ENCODE measurements around the gene SCAMP1. TPM values are rescaled to one million over a fixed set of nuclear protein-coding genes. Genes with fewer than 3 reads are reported as not detected.

SCAMP1 gene
- total and polyA plus RNA-seq, 2 of the 13 experiments (the other 11 are each of a cell fraction or from before 2014, with no cell fraction given), result 18.2 to 33.7 TPM

GRCh38 chr5:78467140-78467539 lies 106.7 kb downstream of the SCAMP1 start:
- Histone ChIP-seq H3K27me3 (ENCODE audit: control insufficient read depth in 1 of 2, insufficient read depth in 2 of 2, low read length in 2 of 2) (no peaks in the 10 kb centered on the region), H3K27ac (ENCODE audit: extremely low read length, insufficient read depth, low read length) (no peak overlapping the region), H3K9me3 (ENCODE audit: low read length) (no peaks in the 10 kb centered on the region), H4K20me1 (ENCODE audit: insufficient read depth, low read length) (no peaks in the 10 kb centered on the region), H3K79me2 (ENCODE audit: insufficient read depth, low read length) (no peaks in the 10 kb centered on the region), H3K4me3 (replicated peaks in 1 of 3; ENCODE audit: insufficient read depth in 1 of 3, low read depth in 2 of 3, low read length in 3 of 3) (no peak overlapping the region), H3K36me3 (replicated peaks in 1 of 2; ENCODE audit: control insufficient read depth in 1 of 2, insufficient read depth in 2 of 2, low read length in 2 of 2) (peaks cover 0 to 5% of the 10 kb centered on the region in 2 experiments; a peak in 1 of 5 replicates), H3K4me2 (ENCODE audit: low read depth, low read length) (no peak overlapping the region), H3K4me1 (ENCODE audit: insufficient read depth, low read length) (peaks cover 5% of the 10 kb centered on the region; the same call in 1 of the 2 replicates), H2AFZ (ENCODE audit: low read length) (no peak overlapping the region), H3K9ac (ENCODE audit: insufficient read depth, low read depth, low read length) (no peak overlapping the region)
- TF ChIP-seq XBP1 (CRISPR knock-in tag; IDR thresholded peaks at IDR 0.05), result no peak
- TF ChIP-seq BCL6 (CRISPR knock-in tag; IDR thresholded peaks at IDR 0.05), result no peak
- no peak for TF ChIP-seq TRAFD1 (CRISPR knock-in tag; IDR thresholded peaks at IDR 0.05; ENCODE audit: borderline replicate concordance)
- no peak for TF ChIP-seq RFX1 (IDR thresholded peaks at IDR 0.05)
- TF ChIP-seq SETDB1 (CRISPR knock-in tag; IDR thresholded peaks at IDR 0.05; ENCODE audit: borderline replicate concordance), result no peak
- TF ChIP-seq ZNF567 (CRISPR knock-in tag; IDR thresholded peaks at IDR 0.05; ENCODE audit: borderline replicate concordance), result no peak
- no peak for TF ChIP-seq ZFP41 (CRISPR knock-in tag; IDR thresholded peaks at IDR 0.05; ENCODE audit: borderline replicate concordance)
- no peak for TF ChIP-seq NR0B2 (CRISPR knock-in tag; IDR thresholded peaks at IDR 0.05)
- no peak for TF ChIP-seq PRDM15 (CRISPR knock-in tag; IDR thresholded peaks at IDR 0.05)
- TF ChIP-seq, protein P1, sequence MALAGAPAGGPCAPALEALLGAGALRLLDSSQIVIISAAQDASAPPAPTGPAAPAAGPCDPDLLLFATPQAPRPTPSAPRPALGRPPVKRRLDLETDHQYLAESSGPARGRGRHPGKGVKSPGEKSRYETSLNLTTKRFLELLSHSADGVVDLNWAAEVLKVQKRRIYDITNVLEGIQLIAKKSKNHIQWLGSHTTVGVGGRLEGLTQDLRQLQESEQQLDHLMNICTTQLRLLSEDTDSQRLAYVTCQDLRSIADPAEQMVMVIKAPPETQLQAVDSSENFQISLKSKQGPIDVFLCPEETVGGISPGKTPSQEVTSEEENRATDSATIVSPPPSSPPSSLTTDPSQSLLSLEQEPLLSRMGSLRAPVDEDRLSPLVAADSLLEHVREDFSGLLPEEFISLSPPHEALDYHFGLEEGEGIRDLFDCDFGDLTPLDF (CRISPR knock-in tag; IDR thresholded peaks at IDR 0.05), result no peak
- no peak for TF ChIP-seq ZNF253 (CRISPR knock-in tag; IDR thresholded peaks at IDR 0.05; ENCODE audit: borderline replicate concordance)
- TF ChIP-seq RFXAP (CRISPR knock-in tag; IDR thresholded peaks at IDR 0.05; ENCODE audit: borderline replicate concordance), result no peak
- WGBS (ENCODE audit: low lambda C conversion rate), result 98% methylated on average over 1 of the region's 1 CpG
- CTCF ChIA-PET (ENCODE audit: low intra/inter-chr PET ratio, low total read pairs), result interaction anchor here (1.1 to 2.9 kb wide), 3 partner anchors 64 to 160 kb away, joined by 3 to 12 read pairs (median 4); no protein-coding TSS in a partner anchor
- POLR2A ChIA-PET, result no interaction called here
- no peak for DNase-seq (ENCODE audit: low spot score)
- in situ Hi-C loops (cut with HindIII; ENCODE audit: extremely low pct_ligation_motif_present, low pct_unique_long_range_greater_than_20kb), result no loop called here
- intact Hi-C loops (cut with micrococcal nuclease; ENCODE audit: unreplicated experiment), result loop anchor here (5.0 kb wide), 1 partner anchor 180 kb away; the partner anchor contains the start of gene LHFPL2
- no peak for ATAC-seq
- FAIRE-seq, result no peak
- no TSS peak for BruUV-seq (replicated peaks)

Data from HepG2 (cell line).